HFF-Myc (cell line): ENCODE data around the gene LAD1.

ENCODE experiments used
- DNase-seq: peaks from one replicate; pipeline ENCODE4 v3.0.0-alpha.2; 2011; ENCODE audit warnings: low read depth; ENCODE audit errors: extremely low read depth
- H3K4me3 ChIP-seq: replicated peaks from 2 replicates; pipeline ENCODE4 v1.5.1; 2011; ENCODE audit warnings: low read depth, mild to moderate bottlenecking, control low read depth, low read length
- TF ChIP-seq, protein P1 (sequence below): IDR thresholded peaks from 2 replicates; pipeline ENCODE4 v1.5.1; 2012; ENCODE audit warnings: mild to moderate bottlenecking, low read depth, low read length, control low read depth; ENCODE audit errors: missing control alignments

LAD1 gene

DNA sequence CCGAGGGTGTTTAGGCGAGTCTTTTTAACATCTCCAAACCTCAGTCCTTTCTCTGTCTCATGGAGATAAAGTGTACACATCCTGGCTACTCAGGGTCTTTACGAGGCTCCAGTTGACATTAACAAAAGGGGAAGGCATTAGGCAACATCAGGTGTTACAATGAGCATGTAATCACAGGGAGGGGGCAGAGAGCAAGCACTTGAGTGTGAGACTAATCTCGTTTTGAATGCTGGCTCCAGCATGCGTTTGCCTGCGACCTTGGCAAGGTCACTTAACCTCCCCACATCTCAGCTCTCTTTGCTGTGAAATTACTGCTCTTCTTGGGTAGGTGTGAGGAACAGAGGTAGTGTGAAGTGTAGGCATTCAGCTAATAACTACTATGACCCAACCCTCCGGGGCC, 24.8 kb downstream of the LAD1 start:
- H3K4me3 ChIP-seq: no peak overlapping the region
- TF ChIP-seq, protein P1, sequence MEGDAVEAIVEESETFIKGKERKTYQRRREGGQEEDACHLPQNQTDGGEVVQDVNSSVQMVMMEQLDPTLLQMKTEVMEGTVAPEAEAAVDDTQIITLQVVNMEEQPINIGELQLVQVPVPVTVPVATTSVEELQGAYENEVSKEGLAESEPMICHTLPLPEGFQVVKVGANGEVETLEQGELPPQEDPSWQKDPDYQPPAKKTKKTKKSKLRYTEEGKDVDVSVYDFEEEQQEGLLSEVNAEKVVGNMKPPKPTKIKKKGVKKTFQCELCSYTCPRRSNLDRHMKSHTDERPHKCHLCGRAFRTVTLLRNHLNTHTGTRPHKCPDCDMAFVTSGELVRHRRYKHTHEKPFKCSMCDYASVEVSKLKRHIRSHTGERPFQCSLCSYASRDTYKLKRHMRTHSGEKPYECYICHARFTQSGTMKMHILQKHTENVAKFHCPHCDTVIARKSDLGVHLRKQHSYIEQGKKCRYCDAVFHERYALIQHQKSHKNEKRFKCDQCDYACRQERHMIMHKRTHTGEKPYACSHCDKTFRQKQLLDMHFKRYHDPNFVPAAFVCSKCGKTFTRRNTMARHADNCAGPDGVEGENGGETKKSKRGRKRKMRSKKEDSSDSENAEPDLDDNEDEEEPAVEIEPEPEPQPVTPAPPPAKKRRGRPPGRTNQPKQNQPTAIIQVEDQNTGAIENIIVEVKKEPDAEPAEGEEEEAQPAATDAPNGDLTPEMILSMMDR: no peak
- no peak for DNase-seq

DNA sequence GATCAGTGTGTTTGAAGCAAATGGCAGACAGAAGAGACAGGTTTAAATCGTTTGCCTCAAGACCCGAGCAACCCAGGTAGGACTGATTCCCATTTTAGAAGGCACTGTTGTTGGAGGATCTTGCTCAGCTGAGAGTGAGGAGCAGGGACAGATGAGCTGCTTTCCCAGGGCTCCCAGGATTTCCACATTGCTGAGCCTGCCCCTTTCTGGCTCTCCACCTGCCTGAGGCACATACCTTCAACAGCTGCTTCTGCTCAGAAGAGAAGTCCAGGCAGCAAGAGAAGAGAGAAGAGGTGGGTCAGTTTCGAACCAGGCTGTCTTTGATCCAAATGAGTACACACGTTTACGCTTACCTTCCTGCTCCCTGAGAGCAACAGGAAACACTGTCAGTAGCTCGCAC, 27.3 kb downstream of the LAD1 start:
- no peak overlapping the region for H3K4me3 ChIP-seq
- no peak for DNase-seq
- TF ChIP-seq, protein P1: no peak

- TF ChIP-seq, protein P1: no peak
- no peak overlapping the region for H3K4me3 ChIP-seq
- no peak for DNase-seq
These were observed 27.8 kb downstream of the LAD1 start for GRCh38 chr1:201371276-201371675.

DNA sequence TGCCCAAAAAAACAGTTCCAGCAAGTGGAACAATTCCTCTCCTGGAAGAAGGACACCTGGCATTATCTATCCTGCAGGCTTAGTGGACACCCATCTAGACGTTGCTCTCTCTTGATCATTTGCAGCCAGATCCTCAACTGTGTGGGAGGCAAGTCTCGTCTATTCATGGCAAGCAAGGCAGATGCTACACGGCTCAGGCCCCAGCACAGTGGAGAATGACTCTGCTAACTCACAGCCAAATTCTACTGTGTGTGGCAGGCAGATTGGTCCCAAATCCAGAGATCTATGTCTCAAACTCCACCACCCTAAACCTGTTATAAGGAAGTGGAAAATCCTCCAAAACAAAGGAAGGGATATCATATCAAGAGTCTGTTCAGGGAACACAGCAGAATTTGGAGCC, 28.6 kb downstream of the LAD1 start:
- TF ChIP-seq, protein P1: no peak
- H3K4me3 ChIP-seq: no peak overlapping the region
- no peak for DNase-seq

GRCh38 chr1:201369209-201369608, 29.9 kb downstream of the LAD1 start:
- no peak overlapping the region for H3K4me3 ChIP-seq
- TF ChIP-seq, protein P1: no peak
- no peak for DNase-seq

- TF ChIP-seq, protein P1: no peak
- H3K4me3 ChIP-seq: no peak overlapping the region
- DNase-seq: no peak
These were observed 32.4 kb downstream of the LAD1 start for GRCh38 chr1:201366696-201367095.

DNA sequence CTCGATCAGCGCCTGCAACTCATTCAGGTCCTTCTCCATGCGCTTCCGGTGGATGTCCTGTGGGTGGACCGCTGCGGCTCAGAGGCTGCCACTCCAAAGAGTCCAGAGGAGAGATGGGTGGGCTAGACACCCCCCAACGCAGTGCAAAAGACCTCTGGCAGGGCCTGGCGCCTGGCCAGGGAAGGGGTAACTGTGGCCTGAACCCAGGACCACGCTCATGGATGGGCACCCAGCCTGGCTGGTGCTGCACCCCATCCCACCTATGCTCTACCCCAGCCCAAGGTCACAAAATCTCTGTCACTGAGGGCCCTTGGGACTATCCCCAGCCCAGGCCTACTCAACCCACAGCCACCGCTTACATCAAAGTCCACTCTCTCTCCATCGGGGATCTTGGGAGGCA, 33.9 kb downstream of the LAD1 start:
- DNase-seq: no peak
- TF ChIP-seq, protein P1: no peak
- no peak overlapping the region for H3K4me3 ChIP-seq
